HG03280 (cell line): ENCODE data around the gene FAT4.

Experiments
- ATAC-seq: cut with Tn5 transposase; IDR thresholded peaks from one replicate; pipeline ENCODE4 v1.9.1; 2021; ENCODE audit warnings: mild to moderate bottlenecking, moderate library complexity; ENCODE audit not compliant: unreplicated experiment

FAT4 gene

GRCh38 chr4:125314676-125315575 is at the start of gene FAT4:
Gene FAT4, plus strand, starts transcription at chr4:125314955. Its CDS starts 1,457 bp downstream, at chr4:125316412.
- ATAC-seq = peak; percentile 73

GRCh38 chr4:125265846-125266245 is 48.9 kb upstream of the FAT4 start:
- no peak for ATAC-seq

GRCh38 chr4:125266901-125267604 is 47.7 kb upstream of the FAT4 start:
- no peak for ATAC-seq

GRCh38 chr4:125267630-125268029 is 47.1 kb upstream of the FAT4 start:
- ATAC-seq = no peak

GRCh38 chr4:125268068-125268755 is 46.5 kb upstream of the FAT4 start:
- ATAC-seq = no peak

- no peak for ATAC-seq
Measured at GRCh38 chr4:125276811-125277210, 37.9 kb upstream of the FAT4 start.

- no peak for ATAC-seq
Measured at GRCh38 chr4:125277790-125278189, 37.0 kb upstream of the FAT4 start.

GRCh38 chr4:125280892-125281403 is 33.8 kb upstream of the FAT4 start:
- ATAC-seq = no peak

GRCh38 chr4:125283707-125284279 is 31.0 kb upstream of the FAT4 start:
- ATAC-seq = peak; percentile 48

GRCh38 chr4:125297116-125297515 is 17.6 kb upstream of the FAT4 start:
- no peak for ATAC-seq

GRCh38 chr4:125303058-125303457 is 11.7 kb upstream of the FAT4 start:
- ATAC-seq = no peak

- no peak for ATAC-seq
Measured at GRCh38 chr4:125303821-125304220, 10.9 kb upstream of the FAT4 start.

GRCh38 chr4:125306112-125306511 is 8.6 kb upstream of the FAT4 start:
- no peak for ATAC-seq

GRCh38 chr4:125306533-125306932 is 8.2 kb upstream of the FAT4 start:
- ATAC-seq = no peak

- ATAC-seq = no peak
Measured at GRCh38 chr4:125311503-125311902, 3.3 kb upstream of the FAT4 start.

GRCh38 chr4:125313497-125313896 is 1.3 kb upstream of the FAT4 start:
- ATAC-seq = peak; percentile 67

GRCh38 chr4:125313989-125314667 is 627 bp upstream of the FAT4 start:
- ATAC-seq = no peak

- no peak for ATAC-seq
Measured at GRCh38 chr4:125315576-125316400, 1.0 kb downstream of the FAT4 start.

- no peak for ATAC-seq
Measured at GRCh38 chr4:125316401-125316790, 1.6 kb downstream of the FAT4 start.
